GM12891 (cell line): ENCODE measurements around the gene ZNF607.

Source experiments
- POLR2A ChIP-seq: IDR thresholded peaks from 2 replicates; pipeline ENCODE4 v1.6.1; 2011; ENCODE audit warnings: low read depth, low read length, control low read depth
- POLR2AphosphoS5 ChIP-seq: IDR thresholded peaks from 2 replicates; pipeline ENCODE4 v1.6.1; 2011; ENCODE audit warnings: low read depth, low read length, control low read depth

GRCh38 chr19:37691881-37692504, 27.6 kb downstream of the ZNF607 start:
- TF ChIP-seq POLR2A (no peak), POLR2AphosphoS5 (no peak)
